ENCODE measurements around the gene PRDM15. TPM values are rescaled to one million over a fixed set of nuclear protein-coding genes. Genes with fewer than 3 reads are reported as not detected.

PRDM15 gene
- total RNA-seq, 1 experiment from 2014 or later = 11.2 TPM

DNA sequence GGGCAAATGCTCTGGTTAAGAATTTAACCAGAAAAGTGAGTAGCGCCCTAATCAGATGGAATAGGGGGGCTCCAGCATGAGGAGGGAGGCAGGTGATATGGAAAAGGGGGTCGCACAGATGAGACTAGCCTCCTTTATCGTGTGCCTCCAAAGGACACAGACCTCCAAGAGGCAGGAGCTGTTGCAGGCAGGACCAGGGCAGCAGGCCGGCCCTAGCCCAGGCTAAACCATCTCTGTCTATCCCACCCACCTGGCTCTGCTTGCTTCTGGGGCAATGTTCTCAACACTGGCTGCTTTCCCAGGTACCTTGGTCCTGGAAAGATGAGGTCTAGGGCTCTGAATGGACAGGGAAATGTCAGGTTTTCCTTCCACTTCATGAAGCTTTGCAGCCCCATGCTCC, 38.4 kb upstream of the PRDM15 start:
- Histone ChIP-seq H3K4me1 (ENCODE audit: control insufficient read depth, insufficient read depth, low read length) (no peaks in the 10 kb centered on the region), H3K36me3 (ENCODE audit: control insufficient read depth, insufficient read depth, low read length) (no peaks in the 10 kb centered on the region), H3K4me3 (ENCODE audit: low read depth in 2 of 2, low read length in 2 of 2) (no peak overlapping the region), H3K9me3 (ENCODE audit: control insufficient read depth, insufficient read depth, low read depth, low read length) (no peaks in the 10 kb centered on the region), H3K27me3 (ENCODE audit: control insufficient read depth, insufficient read depth, low read length) (no peaks in the 10 kb centered on the region), H3K27ac (ENCODE audit: low read length) (no peak overlapping the region)
- no peak for TF ChIP-seq SIN3A (IDR thresholded peaks at IDR 0.05; ENCODE audit: borderline replicate concordance, insufficient read depth, low read depth, low read length)
- CTCF ChIA-PET = no interaction called here
- intact Hi-C loops (cut with micrococcal nuclease; ENCODE audit: unreplicated experiment) = no loop called here
- no TSS peak for BruUV-seq (replicated peaks)
- no peak for DNase-seq (ENCODE audit: low read depth, low spot score)
- in situ Hi-C loops (cut with HindIII; ENCODE audit: low pct_unique_long_range_greater_than_20kb, low sequenced_read_pairs) = no loop called here
- POLR2A ChIA-PET = no interaction called here
- no peak for ATAC-seq

DNA sequence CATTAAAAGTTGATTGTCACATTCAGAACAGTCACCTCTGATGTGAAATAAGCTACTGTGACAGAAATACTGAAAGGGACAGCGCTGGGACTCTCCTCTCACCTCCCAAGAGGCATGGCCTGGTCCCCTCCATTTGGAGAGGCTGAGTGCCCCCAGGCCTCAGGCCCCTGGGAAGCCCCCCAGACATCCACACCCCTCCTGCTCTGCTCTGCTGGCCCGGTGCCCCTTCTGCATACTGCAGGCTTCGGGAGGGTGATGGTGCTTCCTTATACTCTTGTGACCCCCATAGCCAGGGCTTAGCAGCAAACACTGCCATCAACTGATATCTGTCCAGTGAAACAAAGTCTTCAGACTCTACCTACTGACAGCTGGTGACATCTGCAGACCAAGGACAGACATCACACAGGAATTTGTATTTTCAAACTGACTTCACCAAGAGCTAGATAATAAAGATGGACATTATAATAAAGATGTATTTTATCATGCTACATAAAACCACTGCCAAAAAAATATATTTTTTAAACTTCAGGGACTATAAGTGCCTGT, 37.8 kb upstream of the PRDM15 start:
- TF ChIP-seq, protein P1, sequence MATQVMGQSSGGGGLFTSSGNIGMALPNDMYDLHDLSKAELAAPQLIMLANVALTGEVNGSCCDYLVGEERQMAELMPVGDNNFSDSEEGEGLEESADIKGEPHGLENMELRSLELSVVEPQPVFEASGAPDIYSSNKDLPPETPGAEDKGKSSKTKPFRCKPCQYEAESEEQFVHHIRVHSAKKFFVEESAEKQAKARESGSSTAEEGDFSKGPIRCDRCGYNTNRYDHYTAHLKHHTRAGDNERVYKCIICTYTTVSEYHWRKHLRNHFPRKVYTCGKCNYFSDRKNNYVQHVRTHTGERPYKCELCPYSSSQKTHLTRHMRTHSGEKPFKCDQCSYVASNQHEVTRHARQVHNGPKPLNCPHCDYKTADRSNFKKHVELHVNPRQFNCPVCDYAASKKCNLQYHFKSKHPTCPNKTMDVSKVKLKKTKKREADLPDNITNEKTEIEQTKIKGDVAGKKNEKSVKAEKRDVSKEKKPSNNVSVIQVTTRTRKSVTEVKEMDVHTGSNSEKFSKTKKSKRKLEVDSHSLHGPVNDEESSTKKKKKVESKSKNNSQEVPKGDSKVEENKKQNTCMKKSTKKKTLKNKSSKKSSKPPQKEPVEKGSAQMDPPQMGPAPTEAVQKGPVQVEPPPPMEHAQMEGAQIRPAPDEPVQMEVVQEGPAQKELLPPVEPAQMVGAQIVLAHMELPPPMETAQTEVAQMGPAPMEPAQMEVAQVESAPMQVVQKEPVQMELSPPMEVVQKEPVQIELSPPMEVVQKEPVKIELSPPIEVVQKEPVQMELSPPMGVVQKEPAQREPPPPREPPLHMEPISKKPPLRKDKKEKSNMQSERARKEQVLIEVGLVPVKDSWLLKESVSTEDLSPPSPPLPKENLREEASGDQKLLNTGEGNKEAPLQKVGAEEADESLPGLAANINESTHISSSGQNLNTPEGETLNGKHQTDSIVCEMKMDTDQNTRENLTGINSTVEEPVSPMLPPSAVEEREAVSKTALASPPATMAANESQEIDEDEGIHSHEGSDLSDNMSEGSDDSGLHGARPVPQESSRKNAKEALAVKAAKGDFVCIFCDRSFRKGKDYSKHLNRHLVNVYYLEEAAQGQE (IDR thresholded peaks at IDR 0.05; ENCODE audit: insufficient read depth in 1 of 2, low read depth in 2 of 2, low read length in 1 of 2) = no peak
- TF ChIP-seq, protein P2, sequence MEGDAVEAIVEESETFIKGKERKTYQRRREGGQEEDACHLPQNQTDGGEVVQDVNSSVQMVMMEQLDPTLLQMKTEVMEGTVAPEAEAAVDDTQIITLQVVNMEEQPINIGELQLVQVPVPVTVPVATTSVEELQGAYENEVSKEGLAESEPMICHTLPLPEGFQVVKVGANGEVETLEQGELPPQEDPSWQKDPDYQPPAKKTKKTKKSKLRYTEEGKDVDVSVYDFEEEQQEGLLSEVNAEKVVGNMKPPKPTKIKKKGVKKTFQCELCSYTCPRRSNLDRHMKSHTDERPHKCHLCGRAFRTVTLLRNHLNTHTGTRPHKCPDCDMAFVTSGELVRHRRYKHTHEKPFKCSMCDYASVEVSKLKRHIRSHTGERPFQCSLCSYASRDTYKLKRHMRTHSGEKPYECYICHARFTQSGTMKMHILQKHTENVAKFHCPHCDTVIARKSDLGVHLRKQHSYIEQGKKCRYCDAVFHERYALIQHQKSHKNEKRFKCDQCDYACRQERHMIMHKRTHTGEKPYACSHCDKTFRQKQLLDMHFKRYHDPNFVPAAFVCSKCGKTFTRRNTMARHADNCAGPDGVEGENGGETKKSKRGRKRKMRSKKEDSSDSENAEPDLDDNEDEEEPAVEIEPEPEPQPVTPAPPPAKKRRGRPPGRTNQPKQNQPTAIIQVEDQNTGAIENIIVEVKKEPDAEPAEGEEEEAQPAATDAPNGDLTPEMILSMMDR (IDR thresholded peaks at IDR 0.05) = no peak
- TF ChIP-seq POLR2AphosphoS5 (IDR thresholded peaks at IDR 0.05; ENCODE audit: low read depth, low read length) (no peak), TCF7L2 (IDR thresholded peaks at IDR 0.05; ENCODE audit: low read depth, low read length) (no peak), SIN3A (IDR thresholded peaks at IDR 0.05; ENCODE audit: borderline replicate concordance, insufficient read depth, low read depth, low read length) (no peak)
- intact Hi-C loops (cut with micrococcal nuclease; ENCODE audit: unreplicated experiment) = no loop called here
- no TSS peak for BruUV-seq (replicated peaks)
- Histone ChIP-seq H3K36me3 (ENCODE audit: control insufficient read depth, insufficient read depth, low read length) (no peaks in the 10 kb centered on the region), H3K4me3 (ENCODE audit: low read depth in 2 of 2, low read length in 2 of 2) (no peak overlapping the region), H3K9me3 (ENCODE audit: control insufficient read depth, insufficient read depth, low read depth, low read length) (no peaks in the 10 kb centered on the region), H3K27me3 (ENCODE audit: control insufficient read depth, insufficient read depth, low read length) (no peaks in the 10 kb centered on the region), H3K4me1 (ENCODE audit: control insufficient read depth, insufficient read depth, low read length) (no peaks in the 10 kb centered on the region), H3K27ac (ENCODE audit: low read length) (no peak overlapping the region)
- CTCF ChIA-PET = no interaction called here
- in situ Hi-C loops (cut with HindIII; ENCODE audit: low pct_unique_long_range_greater_than_20kb, low sequenced_read_pairs) = no loop called here
- POLR2A ChIA-PET = no interaction called here
- ATAC-seq = no peak
- DNase-seq (ENCODE audit: low read depth, low spot score) = no peak

DNA sequence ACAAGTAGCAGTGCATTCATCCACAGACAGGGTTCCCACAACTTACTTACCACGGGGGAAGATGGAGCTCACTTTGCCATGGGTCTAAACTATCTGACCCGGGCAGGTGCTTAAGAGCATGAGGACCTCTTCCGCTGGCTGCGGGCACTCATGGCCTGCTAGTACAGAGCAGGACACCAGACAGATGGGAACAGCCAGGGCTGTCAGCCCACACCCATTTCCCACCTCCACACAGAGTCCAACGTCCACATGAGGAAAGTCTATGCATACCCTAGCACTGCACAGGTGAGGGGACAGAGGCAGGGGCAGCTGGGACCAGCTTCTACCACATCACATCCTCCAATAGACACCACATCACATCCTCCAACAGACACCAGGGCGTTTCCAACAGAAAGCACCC, 35.8 kb upstream of the PRDM15 start:
- ChIA-PET CTCF (no interaction called here), POLR2A (no interaction called here)
- DNase-seq (ENCODE audit: low read depth, low spot score) (no peak), ATAC-seq (no peak)
- Histone ChIP-seq H3K27me3 (ENCODE audit: control insufficient read depth, insufficient read depth, low read length) (no peaks in the 10 kb centered on the region), H3K27ac (ENCODE audit: low read length) (no peak overlapping the region), H3K4me1 (ENCODE audit: control insufficient read depth, insufficient read depth, low read length) (no peaks in the 10 kb centered on the region), H3K9me3 (ENCODE audit: control insufficient read depth, insufficient read depth, low read depth, low read length) (no peaks in the 10 kb centered on the region), H3K4me3 (ENCODE audit: low read depth in 2 of 2, low read length in 2 of 2) (no peak overlapping the region), H3K36me3 (ENCODE audit: control insufficient read depth, insufficient read depth, low read length) (no peaks in the 10 kb centered on the region; the same call in 1 of the 2 replicates)
- in situ Hi-C loops (cut with HindIII; ENCODE audit: low pct_unique_long_range_greater_than_20kb, low sequenced_read_pairs) = no loop called here
- BruUV-seq (replicated peaks) = no TSS peak
- TF ChIP-seq, protein P2 (IDR thresholded peaks at IDR 0.05) = no peak
- no peak for TF ChIP-seq SIN3A (IDR thresholded peaks at IDR 0.05; ENCODE audit: borderline replicate concordance, insufficient read depth, low read depth, low read length)
- TF ChIP-seq POLR2AphosphoS5 (IDR thresholded peaks at IDR 0.05; ENCODE audit: low read depth, low read length) = no peak
- TF ChIP-seq, protein P1 (IDR thresholded peaks at IDR 0.05; ENCODE audit: insufficient read depth in 1 of 2, low read depth in 2 of 2, low read length in 1 of 2) = no peak
- no peak for TF ChIP-seq TCF7L2 (IDR thresholded peaks at IDR 0.05; ENCODE audit: low read depth, low read length)
- intact Hi-C loops (cut with micrococcal nuclease; ENCODE audit: unreplicated experiment) = no loop called here
